ENCODE results near the gene LRRC10B. TPM values are rescaled to one million over a fixed set of nuclear protein-coding genes. Genes with fewer than 3 reads are reported as not detected.

Gene LRRC10B
- total RNA-seq, 1 experiment from 2014 or later, result 0.39 TPM

- peaks cover 20% of the 10 kb centered on the region for H3K27me3 Mint-ChIP-seq (ENCODE audit: low read depth)
- H3K79me1 ChIP-seq (ENCODE audit: insufficient read depth, low read depth, low read length, poor library complexity, severe bottlenecking), result no peaks in the 10 kb centered on the region
- H3K27ac Mint-ChIP-seq, result no peak overlapping the region
- no peak overlapping the region for H3K56ac ChIP-seq (ENCODE audit: insufficient read length, low read depth, low read length)
- H2AFZ ChIP-seq (ENCODE audit: low read length), result no peak overlapping the region
- H2BK12ac ChIP-seq (ENCODE audit: insufficient read length, low read depth, low read length), result no peak overlapping the region
- H2BK120ac ChIP-seq (ENCODE audit: low read depth, low read length, poor library complexity, severe bottlenecking), result no peak overlapping the region
- H3K9me3 ChIP-seq (ENCODE audit: control insufficient read depth, low read depth, low read length), result no peaks in the 10 kb centered on the region
- no peak overlapping the region for H4K8ac ChIP-seq (replicated peaks; ENCODE audit: insufficient read length, low read depth, low read length)
- WGBS (ENCODE audit: extremely low coverage, insufficient read length, low lambda C conversion rate), result no CpG with 5 or more reads among the region's 22 CpGs
- no peaks in the 10 kb centered on the region for H3K79me2 ChIP-seq (ENCODE audit: insufficient read depth, low read length)
- no peak overlapping the region for H3T11ph ChIP-seq (ENCODE audit: low read length)
- no peak overlapping the region for H3K23ac ChIP-seq (ENCODE audit: insufficient read length, low read depth, low read length)
- no peaks in the 10 kb centered on the region for H3K27me3 ChIP-seq (ENCODE audit: insufficient read depth, low read length)
- no peaks in the 10 kb centered on the region for H4K20me1 ChIP-seq (ENCODE audit: control insufficient read depth, insufficient read depth, insufficient read length)
- no peaks in the 10 kb centered on the region for H3K36me3 Mint-ChIP-seq (ENCODE audit: insufficient read depth in 1 of 3, low read depth in 3 of 3)
- H3K9ac ChIP-seq (ENCODE audit: extremely low read depth, insufficient read length, low read length), result no peak overlapping the region
- H2BK20ac ChIP-seq (ENCODE audit: low read depth, low read length, poor library complexity, severe bottlenecking), result no peak overlapping the region
- H3K4me2 ChIP-seq (ENCODE audit: insufficient read depth, insufficient read length, low read length), result peak overlapping the region; percentile 26
- peaks cover 6% of the 10 kb centered on the region for H3K23me2 ChIP-seq (ENCODE audit: insufficient read length, low read depth, low read length, poor library complexity, severe bottlenecking)
- H3K14ac ChIP-seq (ENCODE audit: insufficient read depth, low read length), result no peak overlapping the region
- peaks cover 42 to 59% of the 10 kb centered on the region in 2 experiments for H3K4me1 Mint-ChIP-seq
- peaks cover 17% of the 10 kb centered on the region for H3K4me1 ChIP-seq (ENCODE audit: insufficient read depth, low read length)
- no peak overlapping the region for H2BK15ac ChIP-seq (ENCODE audit: low read depth, low read length)
- H3K4me3 Mint-ChIP-seq, result no peak overlapping the region
- no peak overlapping the region for H2BK5ac ChIP-seq (ENCODE audit: insufficient read length, low read length)
- no peak overlapping the region for H3K18ac ChIP-seq (ENCODE audit: insufficient read length, low read depth, low read length)
- no peak overlapping the region for H3K4ac ChIP-seq (ENCODE audit: low read depth, low read length)
- H4K91ac ChIP-seq (ENCODE audit: insufficient read length, low read depth, low read length), result no peak overlapping the region
- no peak overlapping the region for H4K5ac ChIP-seq (ENCODE audit: insufficient read length, low read depth, low read length)
- H3K9me3 Mint-ChIP-seq, result no peaks in the 10 kb centered on the region; a peak in 1 of 5 replicates
- DNase-seq, result peak; percentile 81
- no peak for TF ChIP-seq CTCF (conservative IDR thresholded peaks at IDR 0.05)
- H2AK5ac ChIP-seq (ENCODE audit: insufficient read length, low read length), result no peak overlapping the region
- no peak overlapping the region for H3K27ac ChIP-seq (ENCODE audit: insufficient read length, low read depth, low read length)
These were observed 7.6 kb downstream of the LRRC10B start for GRCh38 chr11:61516191-61516590.
